Lower leg skin (tissue), 4 donors: ENCODE measurements around the gene PRDM2. TPM values are rescaled to one million over a fixed set of nuclear protein-coding genes. Genes with fewer than 3 reads are reported as not detected.

Source experiments
- DNase-seq, 2 donors: peaks; one replicate each; pipeline ENCODE4 v3.0.0-alpha.2; 2019; ENCODE audit warnings: low spot score in 2 of 2
- H3K4me3 ChIP-seq: fragments of 200-600 bp; sonication (generic); 2 replicates; pipeline ENCODE4 v1.5.1; 2017; ENCODE audit warnings: mild to moderate bottlenecking, low read depth; ENCODE audit not compliant: poor library complexity, severe bottlenecking
- CTCF ChIP-seq, 3 donors: fragments of 450-650 bp; IDR thresholded peaks; one replicate each; pipeline ENCODE4 v1.5.1; 2016; ENCODE audit warnings: antibody characterized with exemption in 3 of 3, mild to moderate bottlenecking in 3 of 3, moderate library complexity in 2 of 3
- POLR2A ChIP-seq, 2 donors: fragments of 450-650 bp; IDR thresholded peaks; one replicate each; pipeline ENCODE4 v1.6.1; 2016 to 2017; ENCODE audit warnings: antibody characterized with exemption in 2 of 2, mild to moderate bottlenecking in 1 of 2, moderate library complexity in 1 of 2
- WGBS, 2 donors: methylation state at CpG; one replicate each; pipeline ENCODE4 v1.1.5; 2018; 5-methylcytosine and 5-hydroxymethylcytosine counted together
- intact Hi-C: fragments of 100-400 bp; cut with DNase I; formaldehyde crosslinking; loops from one replicate; pipeline ENCODE4 v1.15.0; 2023; ENCODE audit warnings: low total_unique reads
- total RNA-seq, 4 donors: library from RNA; depleted of rRNA; stranded (reverse); fragments of >200 nt; gene quantifications; one replicate each; pipeline ENCODE4 v1.1.0, GENCODE V29; 2016

The PRDM2 gene
- total RNA-seq, 4 donors from 2014 or later = 34.7 to 69.9 (median 41.8) TPM

- intact Hi-C loops = no loop called here
- WGBS, 2 donors = 86 to 88% methylated on average over 21 of the region's 21 CpGs
- DNase-seq = no peak
- no peak overlapping the region for H3K4me3 ChIP-seq
- no peak for TF ChIP-seq CTCF (IDR thresholded peaks at IDR 0.05)
- TF ChIP-seq POLR2A (IDR thresholded peaks at IDR 0.05) = no peak
These were observed 4.9 kb upstream of the PRDM2 start for GRCh38 chr1:13694886-13695684.

GRCh38 chr1:13697738-13698137 lies 2.2 kb upstream of the PRDM2 start:
- 96 to 98% methylated on average over 2 of the region's 2 CpGs for WGBS, 2 donors
- H3K4me3 ChIP-seq = no peak overlapping the region
- intact Hi-C loops = no loop called here
- no peak for DNase-seq
- TF ChIP-seq CTCF (IDR thresholded peaks at IDR 0.05) (no peak), POLR2A (IDR thresholded peaks at IDR 0.05) (no peak)

- TF ChIP-seq CTCF (IDR thresholded peaks at IDR 0.05) = no peak
- TF ChIP-seq POLR2A (IDR thresholded peaks at IDR 0.05) = no peak
- no peak for DNase-seq
- intact Hi-C loops = no loop called here
- H3K4me3 ChIP-seq = peak overlapping the region; percentile 64
- WGBS, 2 donors = 43% methylated on average over 16 of the region's 16 CpGs
These were observed 478 bp upstream of the PRDM2 start for GRCh38 chr1:13699510-13699909.

GRCh38 chr1:13700521-13701270 lies 708 bp downstream of the PRDM2 start:
- DNase-seq = peak in 1 of 2 donors; percentile 88
- H3K4me3 ChIP-seq = peak overlapping the region; percentile 64
- TF ChIP-seq POLR2A (IDR thresholded peaks at IDR 0.05) = no peak
- TF ChIP-seq CTCF (IDR thresholded peaks at IDR 0.05) = no peak
- intact Hi-C loops = no loop called here
- 1 to 4% methylated on average over 38 to 44 of the region's 48 CpGs for WGBS, 2 donors

- WGBS, 2 donors = 34 to 40% methylated on average over 6 of the region's 6 CpGs
These were observed 1.3 kb downstream of the PRDM2 start for GRCh38 chr1:13701271-13701640.

More at GRCh38 chr1:13701271-13701640, 1.3 kb downstream of the PRDM2 start:
- H3K4me3 ChIP-seq = no peak overlapping the region
- DNase-seq = no peak
- intact Hi-C loops = no loop called here
- TF ChIP-seq POLR2A (IDR thresholded peaks at IDR 0.05) = no peak
- TF ChIP-seq CTCF (IDR thresholded peaks at IDR 0.05) = no peak
